Keratinocyte (primary cell): Measurements from ENCODE around the gene ARHGEF18. TPM values are rescaled to one million over a fixed set of nuclear protein-coding genes. Genes with fewer than 3 reads are reported as not detected.
"Not testable (repeated sequence)": the region's sequence is repeated elsewhere in the genome, so short reads cannot be mapped to it uniquely, and the experiment has no call there.

Source experiments
- DNase-seq: peaks from one replicate; pipeline ENCODE4 v3.0.0-alpha.2; 2011; ENCODE audit warnings: low read depth, missing footprints, low spot score
- FAIRE-seq: peaks from 2 replicates; lab custom pipeline; 2011; peaks lifted over from hg19 to GRCh38; lab: Jason Lieb, UNC
- H2AFZ ChIP-seq: 2 replicates; pipeline ENCODE4 v1.6.0; 2012; ENCODE audit warnings: low read length, control low read depth, inconsistent platforms; ENCODE audit not compliant: control insufficient read depth
- H3K27ac ChIP-seq: 2 replicates; pipeline ENCODE4 v1.5.1; 2011; ENCODE audit warnings: low read length; ENCODE audit not compliant: control insufficient read depth, insufficient read depth
- H3K27me3 ChIP-seq: 3 replicates; pipeline ENCODE4 v1.6.0; 2011; ENCODE audit warnings: low read length; ENCODE audit not compliant: control insufficient read depth, insufficient read depth; ENCODE audit errors: extremely low read depth
- H3K36me3 ChIP-seq, 2 experiments: 2 replicates in 1 of 2; 3 replicates in 1 of 2; pipeline ENCODE4 v1.5.1; 2011; ENCODE audit warnings: low read length in 2 of 2, mild to moderate bottlenecking in 1 of 2; ENCODE audit not compliant: control insufficient read depth in 2 of 2, insufficient read depth in 2 of 2; ENCODE audit errors: extremely low read depth in 1 of 2
- H3K4me1 ChIP-seq: 3 replicates; pipeline ENCODE4 v1.5.1; 2011; ENCODE audit warnings: low read length; ENCODE audit not compliant: control insufficient read depth, insufficient read depth; ENCODE audit errors: extremely low read depth
- H3K4me2 ChIP-seq: 3 replicates; pipeline ENCODE4 v1.6.0; 2011; ENCODE audit warnings: low read depth, low read length; ENCODE audit not compliant: control insufficient read depth, insufficient read depth; ENCODE audit errors: extremely low read depth
- H3K4me3 ChIP-seq, 3 experiments: fragments of 200-600 bp in 1 of 3; sonication (generic) in 1 of 3; 2 replicates in 2 of 3; 3 replicates in 1 of 3; pipeline ENCODE4 v1.5.1; 2011 to 2016; ENCODE audit warnings: low read length in 3 of 3, mild to moderate bottlenecking in 3 of 3, control low read depth in 2 of 3, inconsistent platforms in 1 of 3, low read depth in 1 of 3, mixed read lengths in 1 of 3, mixed run types in 1 of 3, moderate library complexity in 1 of 3; ENCODE audit not compliant: control insufficient read depth in 2 of 3, insufficient read depth in 2 of 3; ENCODE audit errors: extremely low read depth in 1 of 3
- H3K79me2 ChIP-seq: 2 replicates; pipeline ENCODE4 v1.6.0; 2012; ENCODE audit warnings: low read length; ENCODE audit not compliant: control insufficient read depth, insufficient read depth
- H3K9ac ChIP-seq: 3 replicates; pipeline ENCODE4 v1.6.0; 2011; ENCODE audit warnings: low read length; ENCODE audit not compliant: control insufficient read depth, insufficient read depth; ENCODE audit errors: extremely low read depth
- H3K9me1 ChIP-seq: 3 replicates; pipeline ENCODE4 v1.6.0; 2011; ENCODE audit warnings: low read length; ENCODE audit not compliant: control insufficient read depth, insufficient read depth; ENCODE audit errors: extremely low read depth
- H3K9me3 ChIP-seq: 2 replicates; pipeline ENCODE4 v1.5.1; 2012; ENCODE audit warnings: low read depth, low read length; ENCODE audit not compliant: control insufficient read depth
- H4K20me1 ChIP-seq: 3 replicates; pipeline ENCODE4 v1.6.0; 2011; ENCODE audit warnings: low read length; ENCODE audit not compliant: control insufficient read depth, insufficient read depth; ENCODE audit errors: extremely low read depth
- EZH2 ChIP-seq: IDR thresholded peaks from one replicate; pipeline ENCODE4 v1.6.1; 2012; ENCODE audit warnings: inconsistent platforms, mild to moderate bottlenecking, low read length, moderate library complexity
- dilution Hi-C: fragments of 300-500 bp; cut with MboI; formaldehyde crosslinking; loops from one replicate; pipeline ENCODE4 v1.7.0; 2020; ENCODE audit warnings: low sequenced_read_pairs; ENCODE audit not compliant: extremely low pct_ligation_motif_present
- polyA plus RNA-seq, 5 experiments: library from polyadenylated mRNA; depleted of rRNA in 3 of 5; stranded (reverse) in 3 of 5; stranded (forward) in 1 of 5; unstranded in 1 of 5; fragments of >200 nt; gene quantifications; 1 replicate in 1 of 5; 2 replicates in 3 of 5; 3 replicates in 1 of 5; pipeline versions ENCODE4 v1.2.1 to v1.2.3, GENCODE V29; 2011 to 2012; ENCODE audit warnings: missing spikeins in 2 of 5, low read depth in 1 of 5, low replicate concordance in 1 of 5
- TF ChIP-seq, protein P1 (sequence below), 3 experiments: IDR thresholded peaks in 1 of 3; conservative IDR thresholded peaks in 1 of 3; optimal IDR thresholded peaks in 1 of 3; 2 replicates in 2 of 3; 3 replicates in 1 of 3; pipeline versions ENCODE3 to v1.5.1; 2011; ENCODE audit warnings: low read length in 3 of 3, mild to moderate bottlenecking in 3 of 3, moderate library complexity in 2 of 3, control low read depth in 1 of 3, inconsistent platforms in 1 of 3; ENCODE audit not compliant: insufficient read depth in 2 of 3; ENCODE audit errors: extremely low read depth in 1 of 3

ARHGEF18 gene
- polyA plus RNA-seq, 1 donor (not counting 4 experiments of a cell fraction or from before 2014, with no cell fraction given), result 7.9 TPM

DNA sequence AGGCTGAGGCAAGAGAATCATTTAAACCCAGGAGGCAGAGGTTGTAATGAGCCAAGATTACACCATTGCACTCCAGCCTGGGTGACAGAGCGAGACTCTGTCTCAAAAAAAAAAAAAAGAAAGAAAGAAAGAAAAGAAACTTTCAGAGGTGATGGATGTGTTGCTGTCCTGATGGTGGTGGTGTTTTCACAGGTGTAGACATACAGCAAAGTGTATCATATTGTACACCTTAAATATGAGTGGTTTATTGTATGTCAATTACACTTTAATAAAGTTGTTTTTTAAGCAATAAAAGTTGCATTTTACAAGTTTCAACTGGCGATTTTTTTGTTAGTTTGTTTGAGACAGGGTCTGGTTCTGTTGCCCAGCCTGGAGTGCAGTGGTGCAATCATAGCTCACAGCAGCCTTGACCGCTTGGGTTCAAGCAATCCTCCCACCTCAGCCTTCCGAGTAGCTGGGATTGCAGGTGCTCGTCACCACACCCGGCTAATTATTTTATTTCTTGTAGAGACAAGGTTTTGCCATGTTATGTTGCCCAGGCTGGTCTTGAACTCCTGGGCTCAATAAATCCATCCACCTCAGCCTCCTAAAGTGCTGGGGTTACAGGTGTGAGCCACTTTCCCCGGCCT is 41.0 kb upstream of the ARHGEF18 start:
- no peak for FAIRE-seq
- no peak overlapping the region for H2AFZ ChIP-seq

GRCh38 chr19:7308327-7308726 is 40.4 kb upstream of the ARHGEF18 start:
- H3K9me3 ChIP-seq, H4K20me1 ChIP-seq, H3K27me3 ChIP-seq, H3K9ac ChIP-seq, H3K9me1 ChIP-seq, H3K36me3 ChIP-seq, H3K4me2 ChIP-seq, H2AFZ ChIP-seq, FAIRE-seq, DNase-seq, H3K27ac ChIP-seq, H3K4me1 ChIP-seq, dilution Hi-C loops, H3K4me3 ChIP-seq, H3K79me2 ChIP-seq: not testable (repeated sequence)

More for the DNA sequence above, 41.0 kb upstream of the ARHGEF18 start:
- no peak overlapping the region for H3K4me2 ChIP-seq
- no peak overlapping the region for H3K4me3 ChIP-seq
- no peaks in the 10 kb centered on the region for H4K20me1 ChIP-seq
- no peaks in the 10 kb centered on the region for H3K9me1 ChIP-seq
- no peak for DNase-seq
- H3K27me3 ChIP-seq, result no peaks in the 10 kb centered on the region
- H3K9me3 ChIP-seq, result no peaks in the 10 kb centered on the region
- no peak overlapping the region for H3K27ac ChIP-seq
- no peaks in the 10 kb centered on the region for H3K36me3 ChIP-seq
- H3K4me1 ChIP-seq, result no peaks in the 10 kb centered on the region
- H3K9ac ChIP-seq, result no peak overlapping the region
- TF ChIP-seq EZH2, result no peak
- TF ChIP-seq, protein P1, sequence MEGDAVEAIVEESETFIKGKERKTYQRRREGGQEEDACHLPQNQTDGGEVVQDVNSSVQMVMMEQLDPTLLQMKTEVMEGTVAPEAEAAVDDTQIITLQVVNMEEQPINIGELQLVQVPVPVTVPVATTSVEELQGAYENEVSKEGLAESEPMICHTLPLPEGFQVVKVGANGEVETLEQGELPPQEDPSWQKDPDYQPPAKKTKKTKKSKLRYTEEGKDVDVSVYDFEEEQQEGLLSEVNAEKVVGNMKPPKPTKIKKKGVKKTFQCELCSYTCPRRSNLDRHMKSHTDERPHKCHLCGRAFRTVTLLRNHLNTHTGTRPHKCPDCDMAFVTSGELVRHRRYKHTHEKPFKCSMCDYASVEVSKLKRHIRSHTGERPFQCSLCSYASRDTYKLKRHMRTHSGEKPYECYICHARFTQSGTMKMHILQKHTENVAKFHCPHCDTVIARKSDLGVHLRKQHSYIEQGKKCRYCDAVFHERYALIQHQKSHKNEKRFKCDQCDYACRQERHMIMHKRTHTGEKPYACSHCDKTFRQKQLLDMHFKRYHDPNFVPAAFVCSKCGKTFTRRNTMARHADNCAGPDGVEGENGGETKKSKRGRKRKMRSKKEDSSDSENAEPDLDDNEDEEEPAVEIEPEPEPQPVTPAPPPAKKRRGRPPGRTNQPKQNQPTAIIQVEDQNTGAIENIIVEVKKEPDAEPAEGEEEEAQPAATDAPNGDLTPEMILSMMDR (optimal IDR thresholded peaks at IDR 0.05 in 1 of 3, IDR thresholded peaks at IDR 0.05 in 1 of 3, conservative IDR thresholded peaks at IDR 0.05 in 1 of 3; ENCODE audit: extremely low read depth in 1 of 3, insufficient read depth in 2 of 3, low read length in 3 of 3), result no peak
- no peaks in the 10 kb centered on the region for H3K79me2 ChIP-seq
- dilution Hi-C loops, result no loop called here

- no peaks in the 10 kb centered on the region for H3K9me1 ChIP-seq
- H3K27me3 ChIP-seq, result no peaks in the 10 kb centered on the region
- no peaks in the 10 kb centered on the region for H3K4me1 ChIP-seq
- no peak overlapping the region for H3K9ac ChIP-seq
- no peaks in the 10 kb centered on the region for H3K36me3 ChIP-seq
- H3K79me2 ChIP-seq, result no peaks in the 10 kb centered on the region
- dilution Hi-C loops, result no loop called here
- H4K20me1 ChIP-seq, result no peaks in the 10 kb centered on the region
- no peak overlapping the region for H3K4me2 ChIP-seq
- TF ChIP-seq, protein P1 (optimal IDR thresholded peaks at IDR 0.05 in 1 of 3, IDR thresholded peaks at IDR 0.05 in 1 of 3, conservative IDR thresholded peaks at IDR 0.05 in 1 of 3; ENCODE audit: extremely low read depth in 1 of 3, insufficient read depth in 2 of 3, low read length in 3 of 3), result no peak
- TF ChIP-seq EZH2, result no peak
- H2AFZ ChIP-seq, result no peak overlapping the region
- FAIRE-seq (no peak), DNase-seq (no peak)
- H3K4me3 ChIP-seq, result no peak overlapping the region
- no peaks in the 10 kb centered on the region for H3K9me3 ChIP-seq
- H3K27ac ChIP-seq, result no peak overlapping the region
Measured at GRCh38 chr19:7311911-7312310, 36.8 kb upstream of the ARHGEF18 start.
